HEK293T (cell line): ENCODE results near the gene IGFBP5.

Experiments used
- CTCF ChIA-PET: fragments of 350-600 bp; formaldehyde crosslinking; extraction: SDS; loops from one replicate; lab custom pipeline; 2021; ENCODE audit warnings: antibody characterized with exemption, inconsistent platforms; lab: Yijun Ruan, JAX
- POLR2A ChIA-PET: fragments of 350-600 bp; formaldehyde crosslinking; extraction: SDS; loops from one replicate; lab custom pipeline; 2020; ENCODE audit warnings: antibody characterized with exemption, inconsistent platforms; lab: Yijun Ruan, JAX
- DNase-seq: peaks from one replicate; pipeline ENCODE4 v3.0.0; 2012; ENCODE audit warnings: mixed read lengths; ENCODE audit errors: extremely low spot score
- ARNT ChIP-seq: fragments of 450-650 bp; IDR thresholded peaks from 2 replicates; pipeline ENCODE4 v1.6.1; 2017; ENCODE audit warnings: mild to moderate bottlenecking
- BHLHE40 ChIP-seq: fragments of 450-650 bp; IDR thresholded peaks from 2 replicates; pipeline ENCODE4 v1.6.1; 2016; ENCODE audit warnings: mild to moderate bottlenecking, moderate library complexity, borderline replicate concordance
- CTBP1 ChIP-seq: fragments of 450-650 bp; IDR thresholded peaks from 2 replicates; pipeline ENCODE4 v1.6.1; 2016; ENCODE audit warnings: borderline replicate concordance
- ELF4 ChIP-seq: fragments of 450-650 bp; IDR thresholded peaks from 2 replicates; pipeline ENCODE4 v1.6.1; 2017; ENCODE audit warnings: antibody characterized with exemption
- FOXA1 ChIP-seq: fragments of 450-650 bp; IDR thresholded peaks from 2 replicates; pipeline ENCODE4 v1.6.1; 2016; ENCODE audit warnings: mild to moderate bottlenecking
- FOXK2 ChIP-seq: fragments of 450-650 bp; IDR thresholded peaks from 2 replicates; pipeline ENCODE4 v1.6.1; 2016; ENCODE audit warnings: mild to moderate bottlenecking
- FOXM1 ChIP-seq: fragments of 450-650 bp; IDR thresholded peaks from 2 replicates; pipeline ENCODE4 v1.6.1; 2017; ENCODE audit warnings: mild to moderate bottlenecking, borderline replicate concordance
- HDGF ChIP-seq: fragments of 450-650 bp; IDR thresholded peaks from 2 replicates; pipeline ENCODE4 v1.6.1; 2017; ENCODE audit warnings: antibody characterized with exemption, borderline replicate concordance
- L3MBTL2 ChIP-seq: fragments of 450-650 bp; conservative IDR thresholded peaks from 2 replicates; pipeline ENCODE4 v1.6.1; 2016; ENCODE audit warnings: mild to moderate bottlenecking
- LEF1 ChIP-seq: fragments of 450-650 bp; IDR thresholded peaks from 2 replicates; pipeline ENCODE4 v1.6.1; 2017; ENCODE audit warnings: mild to moderate bottlenecking, borderline replicate concordance
- NFRKB ChIP-seq: fragments of 450-650 bp; IDR thresholded peaks from 2 replicates; pipeline ENCODE4 v1.6.1; 2016; ENCODE audit warnings: mild to moderate bottlenecking, moderate library complexity
- SP1 ChIP-seq: fragments of 450-650 bp; IDR thresholded peaks from 2 replicates; pipeline ENCODE4 v1.6.1; 2017
- SUZ12 ChIP-seq: fragments of 450-650 bp; IDR thresholded peaks from 2 replicates; pipeline ENCODE4 v1.6.1; 2016; ENCODE audit warnings: mild to moderate bottlenecking
- TARDBP ChIP-seq: fragments of 450-650 bp; IDR thresholded peaks from 2 replicates; pipeline ENCODE4 v1.6.1; 2016
- ZNF384 ChIP-seq: fragments of 450-650 bp; IDR thresholded peaks from 2 replicates; pipeline ENCODE4 v1.6.1; 2016
- TF ChIP-seq, protein P1 (sequence below): fragments of 450-650 bp; IDR thresholded peaks from 2 replicates; pipeline ENCODE4 v1.6.1; 2016

Gene IGFBP5

DNA sequence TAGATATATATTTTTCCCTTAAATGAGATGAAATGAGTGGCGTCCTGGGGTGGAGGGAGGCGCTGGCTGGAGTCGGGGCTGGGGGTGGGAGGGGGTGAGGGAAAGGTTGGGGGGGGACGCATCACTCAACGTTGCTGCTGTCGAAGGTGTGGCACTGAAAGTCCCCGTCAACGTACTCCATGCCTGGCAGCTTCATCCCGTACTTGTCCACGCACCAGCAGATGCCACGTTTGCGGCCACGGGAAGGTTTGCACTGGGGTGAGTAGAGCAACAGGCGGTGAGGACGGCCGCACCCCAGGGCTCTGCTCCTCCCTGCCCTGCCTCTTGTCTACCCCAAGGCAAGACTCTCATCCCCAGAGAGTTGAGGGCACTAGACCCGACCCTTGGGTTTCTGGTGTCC lies 18.7 kb downstream of the IGFBP5 start:
- CTCF ChIA-PET: no interaction called here
- POLR2A ChIA-PET: no interaction called here

DNA sequence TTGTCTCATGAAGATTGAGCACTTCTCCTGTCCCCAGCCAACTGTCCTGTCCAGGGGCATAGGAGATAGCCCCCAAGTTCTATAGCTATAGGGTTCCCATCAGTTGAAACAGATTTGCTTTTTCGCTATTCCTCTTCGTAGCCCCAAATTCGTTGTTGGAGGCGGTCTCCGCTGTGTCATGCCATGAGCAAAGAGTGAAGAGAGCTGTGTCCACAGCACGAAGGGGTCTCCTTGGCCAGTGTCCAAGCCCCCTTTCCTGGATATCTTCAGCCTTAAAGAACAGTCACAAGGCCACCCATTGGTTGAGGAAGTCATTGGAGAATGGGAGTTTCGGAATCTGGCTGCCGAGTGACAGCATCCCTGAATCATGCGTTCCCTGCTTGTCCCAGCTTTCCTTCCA lies 21.0 kb downstream of the IGFBP5 start:
- no peak for DNase-seq
- TF ChIP-seq ARNT: no peak
- no peak for TF ChIP-seq NFRKB
- no peak for TF ChIP-seq SP1
- no peak for TF ChIP-seq FOXK2
- TF ChIP-seq TARDBP: no peak
- TF ChIP-seq FOXA1: no peak
- no peak for TF ChIP-seq FOXM1
- TF ChIP-seq SUZ12: no peak
- TF ChIP-seq ZNF384: no peak
- no peak for TF ChIP-seq BHLHE40
- no peak for TF ChIP-seq L3MBTL2
- no peak for TF ChIP-seq HDGF
- no peak for TF ChIP-seq LEF1
- CTCF ChIA-PET: no interaction called here
- POLR2A ChIA-PET: no interaction called here

More for the DNA sequence above, 18.7 kb downstream of the IGFBP5 start:
- TF ChIP-seq SP1 (no peak), FOXK2 (no peak), ELF4 (no peak), ZNF384 (no peak), LEF1 (no peak), HDGF (no peak), BHLHE40 (no peak), FOXM1 (no peak), TARDBP (no peak), CTBP1 (no peak), NFRKB (no peak), L3MBTL2 (no peak), FOXA1 (no peak), ARNT (no peak), SUZ12 (no peak)
- TF ChIP-seq, protein P1, sequence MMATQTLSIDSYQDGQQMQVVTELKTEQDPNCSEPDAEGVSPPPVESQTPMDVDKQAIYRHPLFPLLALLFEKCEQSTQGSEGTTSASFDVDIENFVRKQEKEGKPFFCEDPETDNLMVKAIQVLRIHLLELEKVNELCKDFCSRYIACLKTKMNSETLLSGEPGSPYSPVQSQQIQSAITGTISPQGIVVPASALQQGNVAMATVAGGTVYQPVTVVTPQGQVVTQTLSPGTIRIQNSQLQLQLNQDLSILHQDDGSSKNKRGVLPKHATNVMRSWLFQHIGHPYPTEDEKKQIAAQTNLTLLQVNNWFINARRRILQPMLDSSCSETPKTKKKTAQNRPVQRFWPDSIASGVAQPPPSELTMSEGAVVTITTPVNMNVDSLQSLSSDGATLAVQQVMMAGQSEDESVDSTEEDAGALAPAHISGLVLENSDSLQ: no peak
- DNase-seq: no peak

GRCh38 chr2:216673609-216674008 lies 21.7 kb downstream of the IGFBP5 start:
- ChIA-PET CTCF (interaction anchor here (1.1 kb wide), 1 partner anchor 9 kb away, joined by 3 read pairs; no protein-coding TSS in a partner anchor), POLR2A (no interaction called here)
- DNase-seq: no peak
- TF ChIP-seq ELF4: no peak
- TF ChIP-seq ZNF384: no peak
- no peak for TF ChIP-seq LEF1
- TF ChIP-seq, protein P1: no peak
- no peak for TF ChIP-seq FOXM1
- TF ChIP-seq BHLHE40: no peak
- no peak for TF ChIP-seq HDGF
- no peak for TF ChIP-seq SP1
- no peak for TF ChIP-seq CTBP1
- no peak for TF ChIP-seq FOXA1

- TF ChIP-seq HDGF (no peak), FOXM1 (no peak), L3MBTL2 (no peak), ELF4 (no peak), SUZ12 (no peak), ZNF384 (no peak), SP1 (no peak), ARNT (no peak)
- CTCF ChIA-PET: interaction anchor here (1.1 kb wide), 1 partner anchor 9 kb away, joined by 3 read pairs; no protein-coding TSS in a partner anchor
- DNase-seq: no peak
- POLR2A ChIA-PET: no interaction called here
Observed at GRCh38 chr2:216673021-216673420, 22.3 kb downstream of the IGFBP5 start.

- no peak for DNase-seq
- no peak for TF ChIP-seq FOXM1
- TF ChIP-seq, protein P1: no peak
- TF ChIP-seq L3MBTL2: no peak
- no peak for TF ChIP-seq FOXK2
- TF ChIP-seq SUZ12: no peak
- TF ChIP-seq FOXA1: no peak
- ChIA-PET POLR2A (no interaction called here), CTCF (no interaction called here)
Observed at GRCh38 chr2:216672466-216672865, 22.9 kb downstream of the IGFBP5 start.

DNA sequence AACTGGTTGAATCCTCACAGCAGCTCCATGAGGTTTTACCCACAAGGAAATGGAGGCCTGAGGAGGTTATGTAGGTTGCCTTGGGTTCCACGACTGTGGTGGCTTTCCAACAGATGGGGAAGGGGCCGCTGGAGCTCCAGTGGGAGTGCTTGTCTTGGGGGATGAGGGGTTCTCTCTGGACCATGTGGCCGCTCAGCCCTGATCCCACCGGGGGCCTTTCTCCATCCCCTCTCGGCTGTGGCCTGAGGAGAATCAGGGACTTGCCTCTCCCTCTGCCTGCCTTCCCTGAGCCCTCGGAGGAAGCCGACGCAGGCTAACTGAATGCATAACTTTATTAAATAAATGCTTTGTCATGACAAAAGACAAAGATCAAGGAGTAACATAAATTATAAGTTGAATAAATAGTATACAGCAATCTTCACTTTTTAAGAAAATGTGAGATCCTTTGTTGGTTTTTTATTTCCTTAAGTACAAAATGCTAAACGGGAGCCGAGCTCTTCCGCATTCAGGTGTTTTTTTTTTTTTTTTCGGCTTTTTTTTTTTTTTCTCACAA lies 23.5 kb downstream of the IGFBP5 start:
- TF ChIP-seq LEF1 (no peak), BHLHE40 (no peak), FOXM1 (no peak), SP1 (no peak), ARNT (no peak), FOXK2 (no peak), CTBP1 (no peak), HDGF (no peak), TARDBP (no peak), FOXA1 (no peak)
- TF ChIP-seq, protein P1: no peak
- no peak for DNase-seq
- ChIA-PET POLR2A (no interaction called here), CTCF (no interaction called here)
